Measurements from ENCODE around the gene PTPN14. TPM values are rescaled to one million over a fixed set of nuclear protein-coding genes. Genes with fewer than 3 reads are reported as not detected.
"Not testable (repeated sequence)": the region's sequence is repeated elsewhere in the genome, so short reads cannot be mapped to it uniquely, and the experiment has no call there.

The PTPN14 gene
- total RNA-seq, 1 experiment from 2014 or later = 243 TPM

DNA sequence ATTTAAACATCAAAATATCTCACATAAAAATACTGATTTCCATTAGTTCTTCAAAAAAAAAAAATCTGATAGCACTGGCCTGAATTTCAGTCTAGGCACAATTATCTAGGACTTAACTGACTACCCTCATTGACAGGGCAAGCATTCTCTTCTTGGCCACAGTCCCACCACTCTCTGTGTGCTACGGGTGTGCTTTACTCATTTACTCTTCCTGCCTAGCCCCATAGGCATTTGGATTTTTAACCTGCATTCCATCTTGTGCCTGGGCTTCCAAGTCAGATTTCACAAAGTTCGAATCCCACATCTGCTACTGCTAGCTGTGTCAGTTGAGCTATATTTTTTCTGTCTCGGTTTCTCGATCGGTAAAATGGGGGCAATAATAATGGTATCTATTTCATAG lies 38.0 kb downstream of the PTPN14 start:
- Mint-ChIP-seq H3K36me3 (ENCODE audit: insufficient read depth, unreplicated experiment) (peaks cover 33% of the 10 kb centered on the region), H3K27me3 (ENCODE audit: insufficient read depth, unreplicated experiment) (no peaks in the 10 kb centered on the region), H3K4me1 (ENCODE audit: insufficient read depth, unreplicated experiment) (peaks cover 71% of the 10 kb centered on the region), H3K4me3 (ENCODE audit: unreplicated experiment) (no peak overlapping the region), H3K27ac (ENCODE audit: low read depth, unreplicated experiment) (peak overlapping the region; percentile 78), H3K9me3 (ENCODE audit: unreplicated experiment) (peaks cover 7% of the 10 kb centered on the region)
- BruUV-seq (replicated peaks) = no TSS peak
- ChIA-PET POLR2A (interaction anchor here (0.7 to 1.8 kb wide), 4 partner anchors 10 to 60 kb away, joined by 3 to 8 read pairs (median 4); no protein-coding TSS in a partner anchor), CTCF (interaction anchor here (0.7 to 1.0 kb wide), 3 partner anchors 11 to 509 kb away, joined by 3 to 4 read pairs (median 3); no protein-coding TSS in a partner anchor)
- intact Hi-C loops (cut with micrococcal nuclease) = no loop called here
- TF ChIP-seq, protein P1, sequence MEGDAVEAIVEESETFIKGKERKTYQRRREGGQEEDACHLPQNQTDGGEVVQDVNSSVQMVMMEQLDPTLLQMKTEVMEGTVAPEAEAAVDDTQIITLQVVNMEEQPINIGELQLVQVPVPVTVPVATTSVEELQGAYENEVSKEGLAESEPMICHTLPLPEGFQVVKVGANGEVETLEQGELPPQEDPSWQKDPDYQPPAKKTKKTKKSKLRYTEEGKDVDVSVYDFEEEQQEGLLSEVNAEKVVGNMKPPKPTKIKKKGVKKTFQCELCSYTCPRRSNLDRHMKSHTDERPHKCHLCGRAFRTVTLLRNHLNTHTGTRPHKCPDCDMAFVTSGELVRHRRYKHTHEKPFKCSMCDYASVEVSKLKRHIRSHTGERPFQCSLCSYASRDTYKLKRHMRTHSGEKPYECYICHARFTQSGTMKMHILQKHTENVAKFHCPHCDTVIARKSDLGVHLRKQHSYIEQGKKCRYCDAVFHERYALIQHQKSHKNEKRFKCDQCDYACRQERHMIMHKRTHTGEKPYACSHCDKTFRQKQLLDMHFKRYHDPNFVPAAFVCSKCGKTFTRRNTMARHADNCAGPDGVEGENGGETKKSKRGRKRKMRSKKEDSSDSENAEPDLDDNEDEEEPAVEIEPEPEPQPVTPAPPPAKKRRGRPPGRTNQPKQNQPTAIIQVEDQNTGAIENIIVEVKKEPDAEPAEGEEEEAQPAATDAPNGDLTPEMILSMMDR (IDR thresholded peaks at IDR 0.05; ENCODE audit: unreplicated experiment) = no peak
- no peak for DNase-seq (ENCODE audit: unreplicated experiment)

DNA sequence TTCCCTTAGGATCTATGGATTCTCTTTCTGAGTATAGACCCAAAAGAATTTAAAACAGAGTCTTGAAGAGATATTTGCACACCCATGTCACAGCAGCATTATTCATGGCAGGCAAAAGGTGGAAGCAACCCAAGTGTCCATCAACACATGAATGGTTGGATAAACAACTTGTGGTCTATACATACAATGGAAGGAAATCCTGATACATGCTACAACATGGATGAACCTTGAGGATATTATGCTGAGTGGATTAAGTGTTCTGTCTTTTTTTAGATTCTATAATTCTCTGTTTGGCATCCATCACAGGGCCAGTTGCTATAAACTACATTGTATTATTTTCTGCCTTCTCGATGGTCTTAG lies 39.8 kb downstream of the PTPN14 start:
- TF ChIP-seq, protein P1 (IDR thresholded peaks at IDR 0.05; ENCODE audit: unreplicated experiment) = no peak
- Mint-ChIP-seq H3K27ac (ENCODE audit: low read depth, unreplicated experiment) (no peak overlapping the region), H3K4me3 (ENCODE audit: unreplicated experiment) (no peak overlapping the region), H3K36me3 (ENCODE audit: insufficient read depth, unreplicated experiment) (peaks cover 28% of the 10 kb centered on the region), H3K4me1 (ENCODE audit: insufficient read depth, unreplicated experiment) (peaks cover 62% of the 10 kb centered on the region), H3K27me3 (ENCODE audit: insufficient read depth, unreplicated experiment) (no peaks in the 10 kb centered on the region), H3K9me3 (ENCODE audit: unreplicated experiment) (peaks cover 7% of the 10 kb centered on the region)
- ChIA-PET CTCF (interaction anchor here (0.7 to 1.1 kb wide), 3 partner anchors 14 to 17 kb away, joined by 3 to 4 read pairs (median 3); no protein-coding TSS in a partner anchor), POLR2A (interaction anchor here (0.5 to 1.2 kb wide), 2 partner anchors 34 to 36 kb away, joined by 4 read pairs; no protein-coding TSS in a partner anchor)
- BruUV-seq (replicated peaks) = no TSS peak
- intact Hi-C loops (cut with micrococcal nuclease) = no loop called here
- no peak for DNase-seq (ENCODE audit: unreplicated experiment)

DNA sequence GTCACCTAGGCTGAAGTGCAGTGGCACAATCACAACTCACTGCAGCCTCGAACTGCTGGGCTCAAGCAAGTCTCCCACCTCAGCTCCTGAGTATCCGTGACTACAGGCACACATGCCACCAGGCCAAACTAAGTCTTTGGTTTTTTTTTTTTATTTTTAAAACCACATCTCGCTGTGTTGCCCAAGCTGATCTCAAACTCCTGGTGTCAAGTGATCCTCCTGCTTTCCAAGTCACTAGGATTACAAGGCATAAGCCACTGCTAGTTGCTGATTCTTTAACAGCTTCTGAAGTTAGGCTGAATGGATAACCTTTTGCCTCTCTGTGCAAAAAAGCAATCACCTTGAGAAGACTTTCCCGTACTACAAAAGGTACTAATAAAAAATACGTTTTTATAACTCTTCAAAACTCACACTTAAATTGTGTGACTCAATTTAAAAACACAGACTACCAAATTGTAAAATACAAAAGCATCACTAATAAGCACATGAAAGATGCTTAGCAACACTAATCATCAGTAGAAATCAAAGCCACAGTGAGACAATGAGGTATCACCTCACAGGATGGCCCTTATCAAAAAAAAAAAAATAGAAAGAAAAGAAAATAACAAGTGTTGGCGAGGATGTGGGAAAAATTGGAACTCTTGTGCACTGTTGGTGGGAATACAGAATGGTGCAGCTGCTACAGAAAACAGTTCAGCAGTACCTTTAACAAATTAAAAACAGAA lies 40.3 kb downstream of the PTPN14 start:
- Mint-ChIP-seq H3K27me3 (ENCODE audit: insufficient read depth, unreplicated experiment) (no peaks in the 10 kb centered on the region), H3K9me3 (ENCODE audit: unreplicated experiment) (peaks cover 7% of the 10 kb centered on the region), H3K4me3 (ENCODE audit: unreplicated experiment) (no peak overlapping the region), H3K4me1 (ENCODE audit: insufficient read depth, unreplicated experiment) (peaks cover 64% of the 10 kb centered on the region), H3K36me3 (ENCODE audit: insufficient read depth, unreplicated experiment) (peaks cover 30% of the 10 kb centered on the region), H3K27ac (ENCODE audit: low read depth, unreplicated experiment) (no peak overlapping the region)
- TF ChIP-seq, protein P1 (IDR thresholded peaks at IDR 0.05; ENCODE audit: unreplicated experiment) = no peak
- POLR2A ChIA-PET = interaction anchor here (0.5 to 1.2 kb wide), 6 partner anchors 10 to 38 kb away, joined by 3 to 4 read pairs (median 4); no protein-coding TSS in a partner anchor
- intact Hi-C loops (cut with micrococcal nuclease) = no loop called here
- no peak for DNase-seq (ENCODE audit: unreplicated experiment)
- BruUV-seq (replicated peaks) = no TSS peak
- CTCF ChIA-PET = interaction anchor here (0.6 to 1.2 kb wide), 5 partner anchors 14 to 244 kb away, joined by 3 to 5 read pairs (median 4); no protein-coding TSS in a partner anchor

DNA sequence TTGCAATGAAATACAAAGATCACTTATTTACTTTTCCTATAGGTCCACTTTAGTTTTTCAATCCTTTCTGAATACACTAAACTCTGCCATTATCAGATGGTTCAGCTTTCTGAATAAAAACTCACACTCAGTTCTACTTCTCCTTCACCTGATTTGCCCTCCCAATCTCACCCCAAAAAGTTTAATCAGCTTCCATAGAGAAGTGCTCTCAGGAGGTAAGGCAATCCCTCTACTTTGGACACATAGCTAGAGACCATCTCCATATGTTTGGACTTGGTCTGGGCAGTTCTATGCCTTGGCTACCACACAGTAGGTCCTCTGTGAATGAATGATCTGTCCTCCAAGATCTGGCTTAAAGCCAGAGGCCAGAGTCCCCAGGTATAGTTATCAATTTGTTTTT lies 40.9 kb downstream of the PTPN14 start:
- TF ChIP-seq, protein P1 (IDR thresholded peaks at IDR 0.05; ENCODE audit: unreplicated experiment) = no peak
- CTCF ChIA-PET = interaction anchor here (0.6 to 1.2 kb wide), 3 partner anchors 13 to 243 kb away, joined by 3 to 5 read pairs (median 4); no protein-coding TSS in a partner anchor
- H3K27ac Mint-ChIP-seq (ENCODE audit: low read depth, unreplicated experiment) = no peak overlapping the region

DNA sequence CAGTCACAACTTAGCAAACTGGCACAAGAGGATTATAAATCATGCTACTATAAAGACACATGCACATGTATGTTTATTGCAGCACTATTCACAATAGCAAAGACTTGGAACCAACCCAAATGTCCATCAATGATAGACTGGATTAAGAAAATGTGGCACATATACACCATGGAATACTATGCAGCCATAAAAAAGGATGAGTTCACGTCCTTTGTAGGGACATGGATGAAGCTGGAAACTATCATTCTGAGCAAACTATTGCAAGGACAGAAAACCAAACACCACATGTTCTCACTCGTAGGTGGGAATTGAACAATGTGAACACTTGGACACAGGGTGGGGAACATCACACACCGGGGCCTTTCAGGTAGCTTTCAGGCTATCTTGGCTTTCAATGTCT lies 41.8 kb downstream of the PTPN14 start:
- H3K27ac Mint-ChIP-seq (ENCODE audit: low read depth, unreplicated experiment); H3K27me3 Mint-ChIP-seq (ENCODE audit: insufficient read depth, unreplicated experiment); intact Hi-C loops (cut with micrococcal nuclease); DNase-seq (ENCODE audit: unreplicated experiment); BruUV-seq (replicated peaks); H3K9me3 Mint-ChIP-seq (ENCODE audit: unreplicated experiment); H3K4me3 Mint-ChIP-seq (ENCODE audit: unreplicated experiment): not testable (repeated sequence)
- H3K4me1 Mint-ChIP-seq (ENCODE audit: insufficient read depth, unreplicated experiment) = peaks cover 58% of the 10 kb centered on the region
- POLR2A ChIA-PET = interaction anchor here (1.3 to 2.9 kb wide), 2 partner anchors 34 to 39 kb away, joined by 3 to 11 read pairs; no protein-coding TSS in a partner anchor
- H3K36me3 Mint-ChIP-seq (ENCODE audit: insufficient read depth, unreplicated experiment) = peaks cover 45% of the 10 kb centered on the region
- CTCF ChIA-PET = interaction anchor here (0.7 to 1.2 kb wide), 3 partner anchors 8 to 75 kb away, joined by 3 to 5 read pairs (median 4); no protein-coding TSS in a partner anchor

More for the DNA sequence above, 40.9 kb downstream of the PTPN14 start:
- intact Hi-C loops (cut with micrococcal nuclease) = no loop called here
- POLR2A ChIA-PET = interaction anchor here (0.8 to 1.2 kb wide), 5 partner anchors 10 to 37 kb away, joined by 3 to 4 read pairs (median 3); no protein-coding TSS in a partner anchor
- Mint-ChIP-seq H3K36me3 (ENCODE audit: insufficient read depth, unreplicated experiment) (peaks cover 36% of the 10 kb centered on the region), H3K4me1 (ENCODE audit: insufficient read depth, unreplicated experiment) (peaks cover 63% of the 10 kb centered on the region), H3K27me3 (ENCODE audit: insufficient read depth, unreplicated experiment) (no peaks in the 10 kb centered on the region), H3K4me3 (ENCODE audit: unreplicated experiment) (no peak overlapping the region), H3K9me3 (ENCODE audit: unreplicated experiment) (peaks cover 7% of the 10 kb centered on the region)
- BruUV-seq (replicated peaks) = no TSS peak
- DNase-seq (ENCODE audit: unreplicated experiment) = no peak

Data from MCF 10A (cell line).